ENCODE measurements around the gene BACH2.
"Not testable (repeated sequence)": the region's sequence is repeated elsewhere in the genome, so short reads cannot be mapped to it uniquely, and the experiment has no call there.

BACH2 gene

GRCh38 chr6:89984926-89985750 lies 311.5 kb downstream of the BACH2 start:
- no peak for DNase-seq

GRCh38 chr6:89980353-89980752 lies 316.3 kb downstream of the BACH2 start:
- no peak for DNase-seq

- DNase-seq = no peak
Measured at GRCh38 chr6:89979481-89980119, 317.0 kb downstream of the BACH2 start.

GRCh38 chr6:89978749-89979145 lies 317.9 kb downstream of the BACH2 start:
- no peak for DNase-seq

GRCh38 chr6:89977808-89978748 lies 318.6 kb downstream of the BACH2 start:
- no peak for DNase-seq

GRCh38 chr6:89976694-89977020 lies 320.0 kb downstream of the BACH2 start:
- DNase-seq = no peak

- DNase-seq = no peak
Measured at GRCh38 chr6:89975991-89976693, 320.5 kb downstream of the BACH2 start.

- DNase-seq = no peak
Measured at GRCh38 chr6:89975366-89975765, 321.3 kb downstream of the BACH2 start.

GRCh38 chr6:89974834-89975233 lies 321.8 kb downstream of the BACH2 start:
- no peak for DNase-seq

GRCh38 chr6:89972025-89972381 lies 324.6 kb downstream of the BACH2 start:
- no peak for DNase-seq

- DNase-seq = not testable (repeated sequence)
Measured at GRCh38 chr6:89971338-89972024, 325.2 kb downstream of the BACH2 start.

- no peak for DNase-seq
Measured at GRCh38 chr6:89970609-89971337, 325.9 kb downstream of the BACH2 start.

GRCh38 chr6:89970072-89970471 lies 326.6 kb downstream of the BACH2 start:
- no peak for DNase-seq

GRCh38 chr6:89966913-89967312 lies 329.7 kb downstream of the BACH2 start:
- DNase-seq = no peak

GRCh38 chr6:89966228-89966544 lies 330.5 kb downstream of the BACH2 start:
- DNase-seq = no peak

GRCh38 chr6:89965441-89966227 lies 331.0 kb downstream of the BACH2 start:
- DNase-seq = no peak

GRCh38 chr6:89963391-89963790 lies 333.3 kb downstream of the BACH2 start:
- DNase-seq = no peak

- DNase-seq = no peak
Measured at GRCh38 chr6:89961481-89961880, 335.2 kb downstream of the BACH2 start.

GRCh38 chr6:89959883-89960282 lies 336.8 kb downstream of the BACH2 start:
- no peak for DNase-seq

GRCh38 chr6:89956182-89956581 lies 340.5 kb downstream of the BACH2 start:
- DNase-seq = no peak

- DNase-seq = no peak
Measured at GRCh38 chr6:89955364-89955763, 341.3 kb downstream of the BACH2 start.
